Mesothelial cell of epicardium (in vitro differentiated cells): ENCODE measurements around the gene KLHL26. TPM values are rescaled to one million over a fixed set of nuclear protein-coding genes. Genes with fewer than 3 reads are reported as not detected.

ENCODE experiments used
- DNase-seq, 2 experiments: peaks; one replicate each; pipeline ENCODE4 v3.0.0; 2021; ENCODE audit warnings: low spot score in 2 of 2; ENCODE audit not compliant: unreplicated experiment in 2 of 2
- H3K27ac Mint-ChIP-seq: 2 replicates; pipeline ENCODE4 v1.8.0; 2021; ENCODE audit warnings: mixed read lengths
- H3K27me3 Mint-ChIP-seq: 2 replicates; pipeline ENCODE4 v1.8.0; 2021; ENCODE audit warnings: low read depth, mixed read lengths
- H3K36me3 Mint-ChIP-seq: 2 replicates; pipeline ENCODE4 v1.8.0; 2021; ENCODE audit warnings: mixed read lengths
- H3K4me1 Mint-ChIP-seq: 2 replicates; pipeline ENCODE4 v1.8.0; 2021; ENCODE audit warnings: mixed read lengths
- H3K4me3 Mint-ChIP-seq: 2 replicates; pipeline ENCODE4 v1.8.0; 2021; ENCODE audit warnings: mild to moderate bottlenecking, moderate library complexity, mixed read lengths
- H3K9me3 Mint-ChIP-seq: 2 replicates; pipeline ENCODE4 v1.8.0; 2021; ENCODE audit warnings: mixed read lengths
- total RNA-seq: library from RNA; stranded (reverse); gene quantifications from 3 replicates; pipeline ENCODE4 v1.2.1, GENCODE V29; 2021
- TF ChIP-seq, protein P1 (sequence below): fragments of 200-600 bp; sonication (generic); IDR thresholded peaks from one replicate; pipeline ENCODE4 v1.5.0; 2021; ENCODE audit warnings: antibody characterized with exemption; ENCODE audit not compliant: unreplicated experiment

The KLHL26 gene
- total RNA-seq, 1 donor from 2014 or later, result 12.0 TPM

DNA sequence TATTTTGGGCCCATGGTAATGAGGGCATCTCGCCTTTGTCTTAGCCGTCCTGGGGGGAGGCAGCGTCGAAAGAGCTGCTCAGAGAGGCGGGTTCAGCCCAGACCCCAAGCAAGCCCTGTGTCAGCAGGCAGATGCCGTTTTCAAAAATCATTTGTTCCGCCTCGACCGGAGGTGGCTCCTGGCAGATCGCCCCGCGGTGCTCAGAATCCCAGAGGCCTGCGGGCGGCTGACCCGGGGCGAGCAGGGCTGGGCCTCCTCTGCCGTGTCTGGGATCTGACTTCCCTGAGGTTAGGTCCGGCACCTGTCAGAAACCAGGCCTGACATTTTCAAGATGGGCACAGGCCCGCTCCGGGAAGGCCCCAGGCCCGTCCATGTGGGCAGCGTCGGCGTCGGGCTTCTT is 82.7 kb downstream of the KLHL26 start:
- no peaks in the 10 kb centered on the region for H3K4me1 Mint-ChIP-seq

More for the DNA sequence above, 82.7 kb downstream of the KLHL26 start:
- no peak for DNase-seq
- Mint-ChIP-seq H3K9me3 (no peaks in the 10 kb centered on the region), H3K4me3 (no peak overlapping the region), H3K36me3 (peaks cover 7% of the 10 kb centered on the region), H3K27ac (no peak overlapping the region), H3K27me3 (no peaks in the 10 kb centered on the region)
- TF ChIP-seq, protein P1, sequence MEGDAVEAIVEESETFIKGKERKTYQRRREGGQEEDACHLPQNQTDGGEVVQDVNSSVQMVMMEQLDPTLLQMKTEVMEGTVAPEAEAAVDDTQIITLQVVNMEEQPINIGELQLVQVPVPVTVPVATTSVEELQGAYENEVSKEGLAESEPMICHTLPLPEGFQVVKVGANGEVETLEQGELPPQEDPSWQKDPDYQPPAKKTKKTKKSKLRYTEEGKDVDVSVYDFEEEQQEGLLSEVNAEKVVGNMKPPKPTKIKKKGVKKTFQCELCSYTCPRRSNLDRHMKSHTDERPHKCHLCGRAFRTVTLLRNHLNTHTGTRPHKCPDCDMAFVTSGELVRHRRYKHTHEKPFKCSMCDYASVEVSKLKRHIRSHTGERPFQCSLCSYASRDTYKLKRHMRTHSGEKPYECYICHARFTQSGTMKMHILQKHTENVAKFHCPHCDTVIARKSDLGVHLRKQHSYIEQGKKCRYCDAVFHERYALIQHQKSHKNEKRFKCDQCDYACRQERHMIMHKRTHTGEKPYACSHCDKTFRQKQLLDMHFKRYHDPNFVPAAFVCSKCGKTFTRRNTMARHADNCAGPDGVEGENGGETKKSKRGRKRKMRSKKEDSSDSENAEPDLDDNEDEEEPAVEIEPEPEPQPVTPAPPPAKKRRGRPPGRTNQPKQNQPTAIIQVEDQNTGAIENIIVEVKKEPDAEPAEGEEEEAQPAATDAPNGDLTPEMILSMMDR, result no peak

Other genes starting within 250 kb of the KLHL26 start
- gene LRRC25, start 239.4 kb upstream of the KLHL26 start, total RNA-seq, result 0.18 to 0.29 TPM in 2 of 3 replicates, not detected in the other
- 120 to 123 TPM (median 121 TPM) in 3 replicates for gene SSBP4, start 217.6 kb upstream of the KLHL26 start, total RNA-seq
- 795 to 833 TPM (median 826 TPM) in 3 replicates for gene ISYNA1, start 198.9 kb upstream of the KLHL26 start, total RNA-seq
- 16.4 to 19.2 TPM (median 18.7 TPM) in 3 replicates for gene ELL, start 115.0 kb upstream of the KLHL26 start, total RNA-seq
- 245 to 250 TPM (median 247 TPM) in 3 replicates for gene FKBP8, start 93.5 kb upstream of the KLHL26 start, total RNA-seq
- 79.7 to 82.2 TPM (median 80.3 TPM) in 3 replicates for gene KXD1, start 79.2 kb upstream of the KLHL26 start, total RNA-seq
- gene UBA52, start 65.2 kb upstream of the KLHL26 start, total RNA-seq, result 846 to 875 TPM (median 857 TPM) in 3 replicates
- gene REX1BD, start 48.2 kb upstream of the KLHL26 start, total RNA-seq, result 56.5 to 58.8 TPM (median 58.3 TPM) in 3 replicates
- gene CRLF1, start 30.2 kb upstream of the KLHL26 start, total RNA-seq, result 0.89 to 2.0 TPM (median 1.0 TPM) in 3 replicates
- gene TMEM59L, start 24.2 kb upstream of the KLHL26 start, total RNA-seq, result 4.9 to 6.4 TPM (median 4.9 TPM) in 3 replicates
- gene CRTC1, start 46.7 kb downstream of the KLHL26 start, total RNA-seq, result 29.5 to 31.9 TPM (median 29.5 TPM) in 3 replicates
- 0.16 to 0.31 TPM (median 0.18 TPM) in 3 replicates for gene COMP, start 154.3 kb downstream of the KLHL26 start, total RNA-seq
- gene UPF1, start 194.9 kb downstream of the KLHL26 start, total RNA-seq, result 72.1 to 73.3 TPM (median 73.0 TPM) in 3 replicates